Stimulated activated CD8-positive, alpha-beta memory T cell treated with anti-CD3 and anti-CD28 coated beads, Interleukin-2, amount 100 ng/mL, for 48 hours (primary cell): ENCODE results near the gene HMHB1.

Experiments used
- DNase-seq, 2 donors: peaks; one replicate each; pipeline ENCODE4 v3.0.0-alpha.2; 2020; ENCODE audit warnings: low read depth in 2 of 2

Gene HMHB1

DNA sequence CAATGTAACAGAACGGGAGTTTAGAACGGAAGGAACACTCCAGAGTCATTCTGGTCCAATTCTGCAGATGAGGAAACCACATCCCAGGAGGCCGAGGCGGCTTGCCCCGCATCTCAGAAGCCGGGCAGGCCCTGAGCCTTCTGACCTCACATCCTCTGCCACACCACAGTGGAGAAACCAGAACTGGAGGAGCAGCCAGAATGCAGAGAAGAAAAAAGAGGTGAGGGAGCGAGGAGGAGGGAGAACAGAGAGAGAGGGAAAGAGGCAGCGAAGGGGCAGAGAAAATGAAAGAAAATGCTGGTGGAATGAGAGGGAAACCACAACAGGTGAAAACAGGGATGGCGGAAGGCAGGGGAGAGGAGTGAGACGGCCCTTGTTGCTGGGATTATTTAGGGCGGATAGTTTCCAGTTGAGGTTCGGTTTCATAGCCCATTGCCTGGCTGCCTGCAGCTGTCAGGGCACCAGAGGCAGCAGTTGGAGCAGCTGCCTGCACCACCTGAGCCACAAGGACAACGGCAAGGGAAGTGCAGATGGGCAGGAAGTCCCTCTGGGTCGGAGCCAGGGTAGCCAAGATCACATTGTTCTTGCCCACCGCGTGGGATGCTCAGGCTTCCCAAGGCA lies at the start of gene HMHB1:
TSS of gene HMHB1 (plus strand) at position 77 of the 621 bp plus-strand sequence.
- DNase-seq = no peak

DNA sequence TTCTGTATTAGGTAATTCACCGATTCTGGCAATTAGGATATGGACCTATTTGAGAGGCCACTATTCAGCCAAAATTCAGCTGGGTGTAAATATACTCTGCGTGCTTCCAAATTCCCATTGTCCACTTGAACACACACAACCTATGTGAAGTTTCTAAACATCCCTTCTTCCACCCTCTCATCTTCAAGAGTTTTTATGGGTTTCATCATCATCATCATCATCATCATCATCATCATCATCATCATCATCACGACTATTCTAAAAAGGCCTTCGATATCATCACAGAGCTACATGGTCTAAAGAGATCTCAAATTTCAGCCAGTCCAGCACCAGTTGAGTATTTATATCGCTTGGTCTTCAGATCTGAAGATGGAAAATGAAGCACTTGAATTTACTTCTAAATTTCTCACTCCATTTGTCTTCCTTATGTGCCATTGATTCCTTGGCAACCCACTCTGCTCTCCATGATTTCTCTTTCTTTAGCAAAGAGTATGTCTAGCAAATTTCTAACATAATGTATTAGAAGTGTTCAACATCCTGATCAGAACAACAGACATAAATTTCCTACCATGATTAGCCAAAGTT lies 49.2 kb upstream of the HMHB1 start:
- no peak for DNase-seq

DNA sequence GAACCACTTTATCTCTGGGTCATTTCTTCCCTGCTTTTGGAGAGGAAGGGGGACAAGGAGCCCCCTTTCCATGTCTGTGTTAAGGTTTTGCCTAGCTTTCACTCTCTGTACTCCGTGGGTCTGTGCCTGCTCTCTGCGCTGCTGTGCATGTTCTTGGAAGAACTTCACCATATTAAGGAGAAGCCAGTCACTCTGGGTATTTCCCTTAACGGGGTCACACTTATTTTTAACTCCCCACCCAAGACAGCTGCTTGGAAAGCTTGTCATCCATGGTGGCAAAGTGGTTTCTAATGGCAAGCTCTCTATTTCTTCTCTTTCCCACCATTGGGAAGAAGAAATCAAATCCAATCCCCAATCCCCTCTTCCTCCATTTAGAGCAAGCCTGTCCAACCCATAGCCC lies 44.8 kb upstream of the HMHB1 start:
- DNase-seq = no peak

- DNase-seq = no peak
These were observed 42.8 kb upstream of the HMHB1 start for GRCh38 chr5:143769026-143769786.

- no peak for DNase-seq
These were observed 41.5 kb upstream of the HMHB1 start for GRCh38 chr5:143770450-143770849.

GRCh38 chr5:143771189-143771588 lies 40.8 kb upstream of the HMHB1 start:
- DNase-seq = no peak

- no peak for DNase-seq
These were observed 40.4 kb upstream of the HMHB1 start for GRCh38 chr5:143771602-143772001.

DNA sequence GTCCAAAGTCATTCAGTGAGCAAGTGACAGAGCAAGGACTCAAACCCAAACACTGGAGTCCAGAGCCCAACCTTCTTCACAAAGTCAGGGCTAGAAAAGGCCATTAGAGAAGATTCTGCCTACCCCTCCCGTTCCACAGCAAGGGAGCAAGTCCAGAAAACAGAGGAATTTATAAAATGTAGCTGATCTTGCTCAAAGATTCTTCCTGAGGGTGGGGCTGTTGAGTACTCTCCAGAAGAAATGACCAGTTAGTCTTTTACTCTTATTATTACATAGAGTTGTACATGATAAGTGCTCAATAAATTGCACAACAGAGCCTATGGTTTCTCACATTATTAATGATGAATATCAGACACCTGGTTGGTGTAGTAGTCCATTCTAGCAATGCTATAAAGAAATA lies 39.3 kb upstream of the HMHB1 start:
- DNase-seq = no peak

- no peak for DNase-seq
These were observed 36.7 kb upstream of the HMHB1 start for GRCh38 chr5:143775258-143775657.

DNA sequence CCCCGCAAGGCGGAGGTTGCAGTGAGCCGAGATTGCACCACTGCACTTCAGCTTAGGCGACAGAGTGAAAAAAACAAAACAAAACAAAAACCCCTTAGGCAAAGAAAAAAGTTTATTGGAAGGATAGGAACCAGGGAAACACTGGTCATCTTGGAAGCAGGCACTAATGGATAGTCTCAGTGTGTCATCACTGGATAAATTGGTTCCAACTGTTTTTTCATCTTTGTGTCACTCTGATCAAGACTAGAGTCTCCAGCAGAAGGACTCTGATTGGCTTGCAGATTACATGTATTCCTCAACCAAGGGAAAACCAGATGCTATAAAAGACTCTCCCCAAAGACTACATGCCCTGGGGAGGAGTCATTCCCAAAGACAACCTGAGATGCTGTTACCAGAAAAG lies 35.0 kb upstream of the HMHB1 start:
- no peak for DNase-seq

GRCh38 chr5:143779506-143779905 lies 32.5 kb upstream of the HMHB1 start:
- DNase-seq = no peak

DNA sequence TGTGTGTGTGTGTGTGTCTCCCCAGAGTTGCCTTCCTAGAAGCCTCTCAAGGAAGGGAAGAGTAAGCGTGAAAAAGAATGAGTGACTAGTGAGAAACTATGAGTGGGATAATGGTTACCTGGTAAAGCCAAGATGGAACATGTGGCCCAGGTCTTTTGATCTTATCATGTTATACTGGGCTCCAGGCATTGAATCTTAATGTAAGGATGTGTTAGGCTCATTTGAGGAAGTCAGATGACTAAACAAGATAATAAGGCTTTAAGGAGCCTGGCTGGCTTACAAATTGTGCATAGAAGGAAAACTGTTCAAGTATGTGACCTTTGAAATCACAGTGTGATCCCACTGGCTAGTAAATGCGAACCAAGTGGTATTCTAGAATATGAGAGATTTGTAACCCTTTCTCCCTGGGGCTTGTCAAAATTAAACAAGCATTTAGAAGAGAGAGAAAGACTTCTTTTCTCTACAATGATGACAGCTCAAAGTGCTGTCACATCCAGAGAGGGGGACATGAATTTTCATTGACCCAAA lies 29.9 kb upstream of the HMHB1 start:
- DNase-seq = no peak

DNA sequence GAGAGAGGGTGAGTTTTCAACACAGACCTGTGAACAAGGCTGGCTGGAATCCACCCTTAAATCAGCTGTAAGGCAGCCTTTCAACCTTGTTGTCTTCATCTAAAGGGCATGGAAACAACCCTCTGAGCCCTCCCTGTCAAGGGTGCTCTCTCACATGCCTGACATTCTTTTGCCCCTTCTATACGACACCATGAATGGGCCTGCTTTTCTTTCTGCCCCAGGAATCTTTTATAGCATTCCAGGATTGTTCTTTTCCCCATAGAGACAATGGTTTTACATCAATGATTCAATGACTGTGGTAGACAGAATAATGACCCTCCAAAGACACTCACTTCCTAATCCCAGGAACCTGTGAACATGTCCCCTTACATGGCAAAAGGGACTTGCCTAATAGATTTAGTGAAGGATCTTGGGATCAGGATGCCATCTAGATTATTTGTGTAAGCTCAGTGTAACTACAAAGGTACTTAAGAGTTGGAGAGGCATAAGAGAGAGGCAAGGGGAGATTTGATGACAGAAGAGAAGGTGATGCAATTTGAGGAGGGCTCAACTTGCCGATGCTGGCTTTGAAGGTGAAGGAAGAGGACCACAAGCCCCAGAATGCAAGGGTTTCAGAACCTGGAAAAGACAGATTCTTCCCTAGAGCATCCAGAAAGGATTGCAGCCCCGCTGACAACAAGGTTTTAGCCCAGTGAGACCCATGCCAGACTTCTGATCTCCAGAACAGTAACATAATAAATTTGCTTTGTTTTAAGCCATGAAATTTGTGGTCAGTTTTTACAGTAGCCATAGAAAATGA lies 29.2 kb upstream of the HMHB1 start:
- no peak for DNase-seq

DNA sequence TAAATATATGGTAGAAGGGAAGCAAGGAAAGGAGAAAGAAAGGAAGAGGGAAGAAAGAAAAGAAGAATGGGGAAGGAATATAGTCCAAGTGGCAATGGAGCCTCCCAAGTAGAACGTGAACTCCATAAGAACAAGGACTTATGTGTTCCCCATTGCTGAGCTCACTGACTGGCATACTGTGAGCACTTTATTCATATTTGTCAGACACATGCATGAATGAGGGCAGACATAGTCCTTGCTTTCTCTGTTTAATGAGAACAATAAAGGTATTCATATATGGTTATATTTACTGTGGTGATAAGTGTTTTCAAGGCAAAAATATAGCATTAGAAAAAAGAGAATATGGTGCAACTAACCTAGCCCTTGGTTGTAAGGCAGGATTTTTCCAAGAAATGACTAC lies 23.6 kb upstream of the HMHB1 start:
- no peak for DNase-seq

- DNase-seq = no peak
These were observed 21.4 kb upstream of the HMHB1 start for GRCh38 chr5:143790457-143791112.

DNA sequence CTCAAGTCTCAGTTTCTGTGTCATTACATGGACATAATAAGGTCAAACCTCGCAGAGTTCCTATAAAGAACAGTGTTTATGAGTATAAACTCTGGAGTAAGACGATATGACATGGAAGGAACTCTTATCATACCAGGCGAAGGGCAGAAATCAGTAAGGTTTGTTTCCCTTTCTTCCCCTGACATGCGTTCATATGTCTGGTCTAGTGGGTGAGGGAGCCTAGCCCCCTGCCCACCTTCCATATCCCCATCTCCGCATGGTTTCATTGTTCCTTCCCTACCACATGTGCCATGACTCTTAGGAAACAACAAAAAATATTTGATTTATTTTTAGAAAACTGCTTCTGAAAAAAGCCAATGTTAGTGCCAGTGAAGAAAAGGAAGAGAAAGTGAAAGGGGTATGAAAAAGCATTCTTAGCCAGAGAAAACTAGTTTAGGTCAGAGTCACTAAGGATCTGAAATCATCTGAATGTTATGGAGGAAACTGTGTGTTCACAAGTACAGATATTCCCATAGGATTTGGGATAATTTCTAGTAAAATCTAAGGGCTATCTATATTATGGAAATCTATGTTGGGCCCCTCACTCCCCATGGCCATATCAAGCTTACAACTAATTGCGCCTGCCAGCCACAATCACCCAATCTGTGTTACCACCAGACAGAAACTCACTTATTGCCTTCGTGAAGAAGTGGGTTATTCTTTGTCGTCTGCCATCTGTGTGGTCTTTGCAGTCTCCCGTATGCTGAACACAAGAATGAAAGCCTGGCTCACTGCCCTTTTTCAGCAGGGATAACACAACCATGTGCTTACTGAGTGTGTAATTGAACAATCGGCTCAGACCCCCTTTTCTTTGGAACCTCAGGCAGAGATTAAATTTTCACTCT lies 19.9 kb upstream of the HMHB1 start:
- DNase-seq = no peak

DNA sequence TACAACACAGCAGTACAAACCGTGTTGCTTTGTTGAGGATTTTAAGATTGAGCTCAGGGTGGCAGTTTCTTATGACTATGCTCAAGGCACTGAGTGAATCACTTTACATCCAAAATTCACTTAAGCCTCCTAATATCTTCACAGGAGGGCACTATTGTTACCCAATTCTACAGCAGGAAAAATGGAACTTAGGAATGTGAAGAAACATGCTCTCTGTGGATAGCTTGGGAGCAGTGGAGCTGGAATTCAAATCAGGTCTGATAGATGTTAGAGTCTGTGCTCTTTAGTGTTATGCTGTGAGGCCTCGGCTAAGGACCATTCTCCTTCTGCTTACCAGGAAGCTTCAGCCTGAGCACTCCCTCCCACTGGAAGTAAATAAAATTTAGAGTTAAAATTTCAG lies 18.7 kb upstream of the HMHB1 start:
- DNase-seq = no peak

GRCh38 chr5:143796125-143796524 lies 15.8 kb upstream of the HMHB1 start:
- DNase-seq = no peak

GRCh38 chr5:143796753-143797152 lies 15.2 kb upstream of the HMHB1 start:
- no peak for DNase-seq

GRCh38 chr5:143800715-143801114 lies 11.2 kb upstream of the HMHB1 start:
- no peak for DNase-seq
